HFFc6 (cell line): Measurements from ENCODE around the gene MCOLN1. TPM values are rescaled to one million over a fixed set of nuclear protein-coding genes. Genes with fewer than 3 reads are reported as not detected.

Source experiments
- DNase-seq: peaks from one replicate; pipeline ENCODE4 v3.0.0-alpha.2; 2018
- H3K27ac Mint-ChIP-seq: 2 replicates; pipeline ENCODE4 v1.8.0; 2020; ENCODE audit warnings: mild to moderate bottlenecking, mixed read lengths
- H3K27me3 Mint-ChIP-seq: 2 replicates; pipeline ENCODE4 v1.8.0; 2021; ENCODE audit warnings: mild to moderate bottlenecking, moderate library complexity, mixed read lengths; ENCODE audit not compliant: insufficient read depth
- H3K36me3 Mint-ChIP-seq: 2 replicates; pipeline ENCODE4 v1.8.0; 2021; ENCODE audit warnings: low read depth, mixed read lengths
- H3K4me1 Mint-ChIP-seq: 2 replicates; pipeline ENCODE4 v1.8.0; 2020; ENCODE audit warnings: low read depth, mixed read lengths
- H3K4me3 Mint-ChIP-seq: 2 replicates; pipeline ENCODE4 v1.8.0; 2020; ENCODE audit warnings: mild to moderate bottlenecking, moderate library complexity, mixed read lengths
- H3K9me3 Mint-ChIP-seq: 2 replicates; pipeline ENCODE4 v1.8.0; 2020; ENCODE audit warnings: mild to moderate bottlenecking, mixed read lengths
- CTCF ChIP-seq: fragments of 200-600 bp; sonication (generic); IDR thresholded peaks from 2 replicates; pipeline ENCODE4 v1.5.0; 2021; ENCODE audit warnings: antibody characterized with exemption, mild to moderate bottlenecking
- total RNA-seq, 6 experiments: library from RNA; stranded (reverse); fragmentation: NEBNext Ultra II Directional; extraction: Animal tissue kit (Norgen Biotek cat#: 25700); gene quantifications; 2 replicates in 1 of 6; 3 replicates in 5 of 6; pipeline ENCODE4 v1.2.3, GENCODE V29; 2021

MCOLN1 gene
- total RNA-seq, 6 experiments from 2014 or later, result 18.2 to 28.7 (median 21.3) TPM

- H3K27me3 Mint-ChIP-seq, result peaks cover 14% of the 10 kb centered on the region
These were observed 55.7 kb downstream of the MCOLN1 start for GRCh38 chr19:7578127-7578526.

GRCh38 chr19:7579182-7579581 is 56.8 kb downstream of the MCOLN1 start:
- Mint-ChIP-seq H3K27ac (no peak overlapping the region), H3K9me3 (no peaks in the 10 kb centered on the region), H3K27me3 (peaks cover 16% of the 10 kb centered on the region), H3K36me3 (no peaks in the 10 kb centered on the region), H3K4me1 (no peaks in the 10 kb centered on the region), H3K4me3 (no peak overlapping the region)
- no peak for TF ChIP-seq CTCF
- DNase-seq, result no peak

More at GRCh38 chr19:7578127-7578526, 55.7 kb downstream of the MCOLN1 start:
- no peak for TF ChIP-seq CTCF
- H3K4me3 Mint-ChIP-seq, result no peak overlapping the region
- H3K36me3 Mint-ChIP-seq, result no peaks in the 10 kb centered on the region
- H3K9me3 Mint-ChIP-seq, result no peaks in the 10 kb centered on the region
- DNase-seq, result no peak
- no peaks in the 10 kb centered on the region for H3K4me1 Mint-ChIP-seq
- H3K27ac Mint-ChIP-seq, result no peak overlapping the region

- H3K9me3 Mint-ChIP-seq, result no peaks in the 10 kb centered on the region
- H3K27ac Mint-ChIP-seq, result no peak overlapping the region
- no peaks in the 10 kb centered on the region for H3K4me1 Mint-ChIP-seq
- H3K27me3 Mint-ChIP-seq, result peaks cover 24% of the 10 kb centered on the region
- TF ChIP-seq CTCF, result no peak
- H3K36me3 Mint-ChIP-seq, result no peaks in the 10 kb centered on the region
- DNase-seq, result no peak
- H3K4me3 Mint-ChIP-seq, result no peak overlapping the region
These were observed 60.0 kb downstream of the MCOLN1 start for GRCh38 chr19:7582446-7582845.

Other genes starting within 250 kb of the MCOLN1 start
- gene INSR, start 228.2 kb upstream of the MCOLN1 start, total RNA-seq, result 1 to 10 TPM; 2.1 to 6.3 (median 2.5) TPM
- gene ARHGEF18, start 173.7 kb upstream of the MCOLN1 start, total RNA-seq, result 10 to 100 TPM; 32.1 to 39.8 (median 35.7) TPM
- gene PEX11G, start 33.6 kb upstream of the MCOLN1 start, total RNA-seq, result 1 to 10 TPM in 3 of 6 experiments, under 1 TPM in 3; 0.51 to 2.8 (median 1.0) TPM
- 10 to 100 TPM; 30.0 to 41.1 (median 35.8) TPM for gene ZNF358, start 6.5 kb upstream of the MCOLN1 start, total RNA-seq
- gene PNPLA6, start 13.1 kb downstream of the MCOLN1 start, total RNA-seq, result 100 to 1,000 TPM; 123 to 157 (median 138) TPM
- gene CAMSAP3, start 73.2 kb downstream of the MCOLN1 start, total RNA-seq, result not detected
- 10 to 100 TPM; 35.1 to 39.8 (median 36.3) TPM for gene XAB2, start 106.9 kb downstream of the MCOLN1 start, total RNA-seq
- gene PET100, start 107.2 kb downstream of the MCOLN1 start, total RNA-seq, result 100 to 1,000 TPM in 5 of 6 experiments, 10 to 100 TPM in 1; 82.1 to 138 (median 110) TPM
- gene PCP2, start 111.1 kb downstream of the MCOLN1 start, total RNA-seq, result not detected
- 1 to 10 TPM; 1.8 to 6.7 (median 4.4) TPM for gene STXBP2, start 114.5 kb downstream of the MCOLN1 start, total RNA-seq
- gene RETN, start 146.4 kb downstream of the MCOLN1 start, total RNA-seq, result not detected
- not detected for gene MCEMP1, start 154.5 kb downstream of the MCOLN1 start, total RNA-seq
- gene TRAPPC5, start 158.2 kb downstream of the MCOLN1 start, total RNA-seq, result 100 to 1,000 TPM; 143 to 179 (median 159) TPM
- not detected for gene FCER2, start 179.5 kb downstream of the MCOLN1 start, total RNA-seq
- gene CLEC4G, start 209.5 kb downstream of the MCOLN1 start, total RNA-seq, result not detected
- not detected for gene CD209, start 224.9 kb downstream of the MCOLN1 start, total RNA-seq
- gene CLEC4M, start 240.6 kb downstream of the MCOLN1 start, total RNA-seq, result not detected